ENCODE results near the gene ZNF783.

DNA sequence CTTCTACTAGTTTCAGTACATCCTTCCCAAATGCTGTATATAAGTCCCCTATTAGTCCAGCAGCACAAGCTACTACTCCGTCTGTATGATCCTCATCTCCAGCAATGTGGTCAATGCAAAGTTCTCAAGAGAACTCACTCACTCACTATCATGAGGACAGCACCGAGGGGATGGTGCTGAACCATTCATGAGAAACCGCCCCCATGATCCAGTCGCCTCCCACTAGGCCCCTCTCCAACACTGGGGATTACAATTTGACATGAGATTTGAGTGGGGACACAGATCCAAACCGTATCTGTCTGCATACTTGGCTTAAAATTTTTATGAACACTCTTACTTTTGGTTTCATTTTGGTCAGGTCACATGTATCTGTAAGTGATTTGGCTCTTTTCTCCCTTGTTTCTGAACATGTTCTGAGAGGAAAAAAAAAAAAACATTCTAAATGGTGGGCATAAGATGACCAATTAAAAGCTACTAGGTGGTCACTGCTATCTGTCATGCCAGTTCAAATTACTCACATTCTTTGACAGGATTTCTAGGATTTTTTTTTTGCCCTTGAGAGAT is 60.1 kb downstream of the ZNF783 start:
- TF ChIP-seq, protein P1, sequence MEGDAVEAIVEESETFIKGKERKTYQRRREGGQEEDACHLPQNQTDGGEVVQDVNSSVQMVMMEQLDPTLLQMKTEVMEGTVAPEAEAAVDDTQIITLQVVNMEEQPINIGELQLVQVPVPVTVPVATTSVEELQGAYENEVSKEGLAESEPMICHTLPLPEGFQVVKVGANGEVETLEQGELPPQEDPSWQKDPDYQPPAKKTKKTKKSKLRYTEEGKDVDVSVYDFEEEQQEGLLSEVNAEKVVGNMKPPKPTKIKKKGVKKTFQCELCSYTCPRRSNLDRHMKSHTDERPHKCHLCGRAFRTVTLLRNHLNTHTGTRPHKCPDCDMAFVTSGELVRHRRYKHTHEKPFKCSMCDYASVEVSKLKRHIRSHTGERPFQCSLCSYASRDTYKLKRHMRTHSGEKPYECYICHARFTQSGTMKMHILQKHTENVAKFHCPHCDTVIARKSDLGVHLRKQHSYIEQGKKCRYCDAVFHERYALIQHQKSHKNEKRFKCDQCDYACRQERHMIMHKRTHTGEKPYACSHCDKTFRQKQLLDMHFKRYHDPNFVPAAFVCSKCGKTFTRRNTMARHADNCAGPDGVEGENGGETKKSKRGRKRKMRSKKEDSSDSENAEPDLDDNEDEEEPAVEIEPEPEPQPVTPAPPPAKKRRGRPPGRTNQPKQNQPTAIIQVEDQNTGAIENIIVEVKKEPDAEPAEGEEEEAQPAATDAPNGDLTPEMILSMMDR (IDR thresholded peaks at IDR 0.05; ENCODE audit: poor library complexity): no peak
- TF ChIP-seq EZH2phosphoT487 (IDR thresholded peaks at IDR 0.05; ENCODE audit: low read depth, severe bottlenecking, unreplicated experiment): no peak

Data from hepatocyte (in vitro differentiated cells).